GM19043 (cell line): ENCODE measurements around the gene SGTB.
A peak's percentile ranks its signal among the peaks of the same experiment; 100 is the strongest.

ENCODE experiments used
- ATAC-seq: cut with Tn5 transposase; IDR thresholded peaks from one replicate; pipeline ENCODE4 v1.9.1; 2021; ENCODE audit warnings: low read depth; ENCODE audit not compliant: unreplicated experiment

Gene SGTB

GRCh38 chr5:65721720-65722574, at the start of gene SGTB, which contains the start of gene NLN:
Gene SGTB (minus strand): TSS chr5:65722109. CDS start chr5:65720807, 1,302 bp downstream.
Gene NLN (plus strand): TSS chr5:65722205. CDS start chr5:65722374, 169 bp downstream.
- ATAC-seq = peak; percentile 70

- ATAC-seq = no peak
Measured at GRCh38 chr5:65771266-65771665, 49.4 kb upstream of the SGTB start.

GRCh38 chr5:65769539-65769938, 47.6 kb upstream of the SGTB start:
- ATAC-seq = no peak

- no peak for ATAC-seq
Measured at GRCh38 chr5:65768723-65769346, 46.9 kb upstream of the SGTB start.

GRCh38 chr5:65767565-65767964, 45.7 kb upstream of the SGTB start:
- no peak for ATAC-seq

- no peak for ATAC-seq
Measured at GRCh38 chr5:65766781-65767180, 44.9 kb upstream of the SGTB start.

GRCh38 chr5:65766175-65766574, 44.3 kb upstream of the SGTB start:
- no peak for ATAC-seq

GRCh38 chr5:65765582-65765981, 43.7 kb upstream of the SGTB start:
- ATAC-seq = no peak

- ATAC-seq = no peak
Measured at GRCh38 chr5:65762234-65762633, 40.3 kb upstream of the SGTB start.

- ATAC-seq = no peak
Measured at GRCh38 chr5:65760504-65761275, 38.8 kb upstream of the SGTB start.

GRCh38 chr5:65758546-65759144, 36.7 kb upstream of the SGTB start:
- no peak for ATAC-seq

GRCh38 chr5:65753189-65753588, 31.3 kb upstream of the SGTB start:
- ATAC-seq = no peak

- ATAC-seq = no peak
Measured at GRCh38 chr5:65750938-65751337, 29.0 kb upstream of the SGTB start.

- ATAC-seq = no peak
Measured at GRCh38 chr5:65749956-65750355, 28.0 kb upstream of the SGTB start.

GRCh38 chr5:65749221-65749844, 27.4 kb upstream of the SGTB start:
- ATAC-seq = no peak

- peak; percentile 88 for ATAC-seq
Measured at GRCh38 chr5:65742565-65743231, 20.8 kb upstream of the SGTB start.

- no peak for ATAC-seq
Measured at GRCh38 chr5:65739162-65739561, 17.3 kb upstream of the SGTB start.

GRCh38 chr5:65738305-65738704, 16.4 kb upstream of the SGTB start:
- no peak for ATAC-seq

- ATAC-seq = no peak
Measured at GRCh38 chr5:65737842-65738241, 15.9 kb upstream of the SGTB start.

GRCh38 chr5:65736011-65736410, 14.1 kb upstream of the SGTB start:
- ATAC-seq = no peak
